Neural cell (in vitro differentiated cells): ENCODE measurements around the gene VAT1L. TPM values are rescaled to one million over a fixed set of nuclear protein-coding genes. Genes with fewer than 3 reads are reported as not detected.
A peak's percentile ranks its signal among the peaks of the same experiment; 100 is the strongest.

Experiments
- H2AFZ ChIP-seq: fragments of 200-600, 300-800 bp; sonication (generic), shearing (Covaris generic); 2 replicates; pipeline ENCODE4 v1.6.0; 2014; ENCODE audit warnings: low read depth, mild to moderate bottlenecking, antibody characterized with exemption, low read length, moderate library complexity
- H3F3A ChIP-seq: fragments of 200-600 bp; shearing (Covaris generic); 2 replicates; pipeline ENCODE4 v1.6.1; 2016; ENCODE audit warnings: mild to moderate bottlenecking, moderate library complexity, mixed read lengths, antibody characterized with exemption, low read length; ENCODE audit not compliant: insufficient read depth, poor library complexity, severe bottlenecking
- H3K27ac ChIP-seq: fragments of 200-600, 300-800 bp; sonication (generic), shearing (Covaris generic); 2 replicates; pipeline ENCODE4 v1.5.1; 2014; ENCODE audit warnings: mild to moderate bottlenecking, low read length, moderate library complexity
- H3K27me3 ChIP-seq: fragments of 300-800, 200-600 bp; sonication (generic), shearing (Covaris generic); 2 replicates; pipeline ENCODE4 v1.6.0; 2014; ENCODE audit warnings: mild to moderate bottlenecking, low read depth, low read length, moderate library complexity; ENCODE audit not compliant: insufficient read depth
- H3K36me3 ChIP-seq: fragments of 300-800, 200-600 bp; sonication (generic), shearing (Covaris generic); 2 replicates; pipeline ENCODE4 v1.5.1; 2014; ENCODE audit warnings: mild to moderate bottlenecking, antibody characterized with exemption, low read length, moderate library complexity; ENCODE audit not compliant: insufficient read depth
- H3K4me2 ChIP-seq: fragments of 300-800, 200-600 bp; sonication (generic), shearing (Covaris generic); 2 replicates; pipeline ENCODE4 v1.6.0; 2014; ENCODE audit warnings: mild to moderate bottlenecking, low read length
- H3K4me3 ChIP-seq: fragments of 300-800, 200-600 bp; sonication (generic), shearing (Covaris generic); 2 replicates; pipeline ENCODE4 v1.5.1; 2014; ENCODE audit warnings: mild to moderate bottlenecking, low read length, moderate library complexity
- H3K79me2 ChIP-seq: fragments of 200-600 bp; shearing (Covaris generic); replicated peaks from 2 replicates; pipeline ENCODE4 v1.6.0; 2014; ENCODE audit warnings: mild to moderate bottlenecking, low read length, moderate library complexity; ENCODE audit not compliant: insufficient read depth
- H3K9ac ChIP-seq: fragments of 300-800, 200-600 bp; sonication (generic), shearing (Covaris generic); 2 replicates; pipeline ENCODE4 v1.6.1; 2016; ENCODE audit warnings: mild to moderate bottlenecking, low read length, mixed read lengths
- H3K9me2 ChIP-seq: fragments of 200-600 bp; shearing (Covaris generic); 2 replicates; pipeline ENCODE4 v1.6.1; 2016; ENCODE audit warnings: mild to moderate bottlenecking, low read length, mixed read lengths; ENCODE audit not compliant: insufficient read depth
- H3K9me3 ChIP-seq: fragments of 200-600, 300-800 bp; sonication (generic), shearing (Covaris generic); 2 replicates; pipeline ENCODE4 v1.6.1; 2016; ENCODE audit warnings: mild to moderate bottlenecking, mixed run types, low read length, moderate library complexity, mixed read lengths
- H4K20me1 ChIP-seq: fragments of 200-600 bp; shearing (Covaris generic); 2 replicates; pipeline ENCODE4 v1.6.1; 2016; ENCODE audit warnings: mild to moderate bottlenecking, mixed run types; ENCODE audit not compliant: insufficient read depth
- CTCF ChIP-seq: fragments of 450-650 bp; IDR thresholded peaks from 2 replicates; pipeline ENCODE4 v1.5.1; 2014; ENCODE audit warnings: antibody characterized with exemption, mild to moderate bottlenecking, moderate library complexity; ENCODE audit not compliant: poor library complexity, severe bottlenecking
- EP300 ChIP-seq: fragments of 450-650 bp; conservative IDR thresholded peaks from 2 replicates; pipeline ENCODE4 v1.6.1; 2014; ENCODE audit warnings: antibody characterized with exemption, mild to moderate bottlenecking, moderate library complexity; ENCODE audit not compliant: poor library complexity, severe bottlenecking
- EZH2 ChIP-seq: fragments of 200-600, 300-800 bp; shearing (Covaris generic), sonication (generic); IDR thresholded peaks from 2 replicates; pipeline ENCODE4 v1.6.1; 2014; ENCODE audit warnings: antibody characterized with exemption, low read length, borderline replicate concordance, mild to moderate bottlenecking; ENCODE audit not compliant: insufficient read depth, poor library complexity, severe bottlenecking
- MXI1 ChIP-seq: fragments of 450-650 bp; conservative IDR thresholded peaks from 2 replicates; pipeline ENCODE4 v1.6.1; 2014; ENCODE audit warnings: antibody characterized with exemption, mild to moderate bottlenecking; ENCODE audit not compliant: poor library complexity, severe bottlenecking
- POLR2AphosphoS5 ChIP-seq: IDR thresholded peaks from 2 replicates; pipeline ENCODE4 v1.6.1; 2012
- RAD21 ChIP-seq: fragments of 450-650 bp; conservative IDR thresholded peaks from 2 replicates; pipeline ENCODE4 v1.6.1; 2014; ENCODE audit warnings: antibody characterized with exemption, mild to moderate bottlenecking, moderate library complexity
- SMC3 ChIP-seq: fragments of 450-650 bp; conservative IDR thresholded peaks from 2 replicates; pipeline ENCODE4 v1.6.1; 2014; ENCODE audit warnings: antibody characterized with exemption, mild to moderate bottlenecking, moderate library complexity; ENCODE audit not compliant: poor library complexity
- TAF1 ChIP-seq: IDR thresholded peaks from 2 replicates; pipeline ENCODE4 v1.6.1; 2012; ENCODE audit warnings: low read depth
- polyA plus RNA-seq: library from polyadenylated mRNA; depleted of rRNA; stranded (reverse); fragments of >200 nt; gene quantifications from 2 replicates; pipeline ENCODE4 v1.2.3, GENCODE V29; 2014
- TF ChIP-seq, protein P1 (sequence below): IDR thresholded peaks from 2 replicates; pipeline ENCODE4 v1.6.1; 2012; ENCODE audit warnings: borderline replicate concordance

The VAT1L gene
- polyA plus RNA-seq, 1 donor from 2014 or later: 54.5 TPM

DNA sequence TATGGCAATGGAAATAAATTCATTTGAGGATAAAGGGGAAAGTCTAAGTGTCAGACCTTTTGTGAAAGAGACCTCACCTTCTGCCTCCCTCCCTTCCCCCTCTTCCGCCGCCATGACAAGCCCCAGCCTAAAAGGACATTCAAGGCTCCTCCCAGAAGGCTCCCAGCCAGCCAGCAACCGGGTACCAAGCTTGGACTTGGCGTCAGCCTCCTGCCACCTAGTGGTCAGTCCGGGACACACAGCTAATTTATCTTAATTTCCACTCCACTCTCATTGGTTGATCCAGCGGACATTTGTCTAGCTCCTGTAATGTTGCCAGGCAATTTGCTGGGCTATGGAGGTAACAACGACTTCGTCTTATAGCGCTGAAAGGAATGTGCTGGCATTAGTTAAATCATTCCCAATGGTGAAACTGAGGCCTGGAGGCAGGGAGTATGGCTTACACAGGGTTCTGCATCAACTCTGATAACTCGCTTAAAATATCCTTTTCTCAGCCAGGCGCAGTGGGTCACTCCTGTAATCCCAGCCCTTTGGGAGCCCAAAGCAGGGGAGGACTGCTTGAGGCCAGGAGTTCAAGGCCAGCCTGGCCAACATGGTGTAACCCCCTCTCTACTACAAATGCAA is 214.7 kb downstream of the VAT1L start:
- no peak overlapping the region for H3K4me2 ChIP-seq
- H3K4me3 ChIP-seq: no peak overlapping the region
- no peaks in the 10 kb centered on the region for H3K36me3 ChIP-seq
- no peak overlapping the region for H2AFZ ChIP-seq
- no peaks in the 10 kb centered on the region for H3K27me3 ChIP-seq
- H4K20me1 ChIP-seq: no peaks in the 10 kb centered on the region
- no peaks in the 10 kb centered on the region for H3K79me2 ChIP-seq
- no peak overlapping the region for H3K9ac ChIP-seq
- TF ChIP-seq TAF1 (no peak), CTCF (peak; percentile 92), EZH2 (no peak), SMC3 (peak; percentile 88), RAD21 (peak; percentile 88), POLR2AphosphoS5 (no peak), MXI1 (no peak)
- H3K27ac ChIP-seq: no peak overlapping the region
- H3K9me2 ChIP-seq: no peaks in the 10 kb centered on the region
- no peaks in the 10 kb centered on the region for H3F3A ChIP-seq
- H3K9me3 ChIP-seq: no peaks in the 10 kb centered on the region

DNA sequence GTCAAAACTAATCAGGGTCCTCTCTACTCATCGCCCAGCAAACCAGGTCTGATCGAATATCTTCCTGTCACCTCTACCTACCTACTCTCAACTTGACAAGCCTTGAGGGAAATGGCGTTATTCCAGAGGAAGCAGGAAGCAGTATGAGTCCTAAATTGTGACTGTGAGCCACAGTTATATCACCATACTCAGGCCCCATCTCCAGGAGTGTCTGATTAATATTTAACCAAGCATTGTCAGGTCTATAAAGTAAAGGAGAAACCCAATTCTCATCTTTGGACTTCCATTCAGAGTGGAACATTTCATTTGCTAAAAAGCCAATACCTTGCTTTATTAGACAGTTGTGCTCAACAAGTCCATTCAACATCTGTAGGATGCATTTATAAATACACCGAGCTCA is 216.2 kb downstream of the VAT1L start:
- H3K9me3 ChIP-seq: no peaks in the 10 kb centered on the region
- TF ChIP-seq TAF1: no peak
- TF ChIP-seq MXI1: no peak

DNA sequence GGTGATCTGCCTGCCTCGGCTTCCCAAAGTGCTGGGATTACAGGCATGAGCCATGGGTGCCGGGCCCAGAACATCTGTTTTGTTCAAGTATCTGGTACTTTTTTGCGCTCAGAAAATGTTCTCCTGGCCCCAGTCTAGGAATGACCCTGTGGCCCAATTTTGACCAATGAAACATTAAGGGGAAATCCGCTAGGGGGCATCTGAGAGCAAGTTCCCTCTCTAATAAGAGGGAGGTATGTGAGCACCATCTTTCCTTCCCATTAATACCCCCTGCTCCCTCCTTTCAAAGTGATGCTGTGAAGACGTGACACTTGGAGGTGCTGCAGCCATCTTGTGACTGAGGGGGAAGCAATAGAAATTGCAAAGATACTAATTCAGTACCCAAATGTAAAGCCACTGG is 217.5 kb downstream of the VAT1L start:
- Histone ChIP-seq H3K4me3 (no peak overlapping the region), H3K4me2 (no peak overlapping the region), H4K20me1 (no peaks in the 10 kb centered on the region), H2AFZ (no peak overlapping the region), H3K9me2 (no peaks in the 10 kb centered on the region), H3K9ac (no peak overlapping the region), H3K36me3 (no peaks in the 10 kb centered on the region), H3K79me2 (no peaks in the 10 kb centered on the region), H3K9me3 (no peaks in the 10 kb centered on the region), H3F3A (no peaks in the 10 kb centered on the region), H3K27ac (no peak overlapping the region), H3K27me3 (no peaks in the 10 kb centered on the region)
- TF ChIP-seq, protein P1, sequence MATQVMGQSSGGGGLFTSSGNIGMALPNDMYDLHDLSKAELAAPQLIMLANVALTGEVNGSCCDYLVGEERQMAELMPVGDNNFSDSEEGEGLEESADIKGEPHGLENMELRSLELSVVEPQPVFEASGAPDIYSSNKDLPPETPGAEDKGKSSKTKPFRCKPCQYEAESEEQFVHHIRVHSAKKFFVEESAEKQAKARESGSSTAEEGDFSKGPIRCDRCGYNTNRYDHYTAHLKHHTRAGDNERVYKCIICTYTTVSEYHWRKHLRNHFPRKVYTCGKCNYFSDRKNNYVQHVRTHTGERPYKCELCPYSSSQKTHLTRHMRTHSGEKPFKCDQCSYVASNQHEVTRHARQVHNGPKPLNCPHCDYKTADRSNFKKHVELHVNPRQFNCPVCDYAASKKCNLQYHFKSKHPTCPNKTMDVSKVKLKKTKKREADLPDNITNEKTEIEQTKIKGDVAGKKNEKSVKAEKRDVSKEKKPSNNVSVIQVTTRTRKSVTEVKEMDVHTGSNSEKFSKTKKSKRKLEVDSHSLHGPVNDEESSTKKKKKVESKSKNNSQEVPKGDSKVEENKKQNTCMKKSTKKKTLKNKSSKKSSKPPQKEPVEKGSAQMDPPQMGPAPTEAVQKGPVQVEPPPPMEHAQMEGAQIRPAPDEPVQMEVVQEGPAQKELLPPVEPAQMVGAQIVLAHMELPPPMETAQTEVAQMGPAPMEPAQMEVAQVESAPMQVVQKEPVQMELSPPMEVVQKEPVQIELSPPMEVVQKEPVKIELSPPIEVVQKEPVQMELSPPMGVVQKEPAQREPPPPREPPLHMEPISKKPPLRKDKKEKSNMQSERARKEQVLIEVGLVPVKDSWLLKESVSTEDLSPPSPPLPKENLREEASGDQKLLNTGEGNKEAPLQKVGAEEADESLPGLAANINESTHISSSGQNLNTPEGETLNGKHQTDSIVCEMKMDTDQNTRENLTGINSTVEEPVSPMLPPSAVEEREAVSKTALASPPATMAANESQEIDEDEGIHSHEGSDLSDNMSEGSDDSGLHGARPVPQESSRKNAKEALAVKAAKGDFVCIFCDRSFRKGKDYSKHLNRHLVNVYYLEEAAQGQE: no peak
- TF ChIP-seq POLR2AphosphoS5 (no peak), EP300 (no peak), EZH2 (no peak), CTCF (no peak), SMC3 (no peak), RAD21 (no peak)

More for the DNA sequence above, 216.2 kb downstream of the VAT1L start:
- Histone ChIP-seq H3K9ac (no peak overlapping the region), H3K4me2 (no peak overlapping the region), H2AFZ (no peak overlapping the region), H3K36me3 (no peaks in the 10 kb centered on the region), H3K27ac (no peak overlapping the region), H3F3A (no peaks in the 10 kb centered on the region), H3K9me2 (no peaks in the 10 kb centered on the region), H3K27me3 (no peaks in the 10 kb centered on the region), H3K4me3 (no peak overlapping the region), H4K20me1 (no peaks in the 10 kb centered on the region), H3K79me2 (no peaks in the 10 kb centered on the region)
